ENCODE measurements around the gene HMG20A.

DNA sequence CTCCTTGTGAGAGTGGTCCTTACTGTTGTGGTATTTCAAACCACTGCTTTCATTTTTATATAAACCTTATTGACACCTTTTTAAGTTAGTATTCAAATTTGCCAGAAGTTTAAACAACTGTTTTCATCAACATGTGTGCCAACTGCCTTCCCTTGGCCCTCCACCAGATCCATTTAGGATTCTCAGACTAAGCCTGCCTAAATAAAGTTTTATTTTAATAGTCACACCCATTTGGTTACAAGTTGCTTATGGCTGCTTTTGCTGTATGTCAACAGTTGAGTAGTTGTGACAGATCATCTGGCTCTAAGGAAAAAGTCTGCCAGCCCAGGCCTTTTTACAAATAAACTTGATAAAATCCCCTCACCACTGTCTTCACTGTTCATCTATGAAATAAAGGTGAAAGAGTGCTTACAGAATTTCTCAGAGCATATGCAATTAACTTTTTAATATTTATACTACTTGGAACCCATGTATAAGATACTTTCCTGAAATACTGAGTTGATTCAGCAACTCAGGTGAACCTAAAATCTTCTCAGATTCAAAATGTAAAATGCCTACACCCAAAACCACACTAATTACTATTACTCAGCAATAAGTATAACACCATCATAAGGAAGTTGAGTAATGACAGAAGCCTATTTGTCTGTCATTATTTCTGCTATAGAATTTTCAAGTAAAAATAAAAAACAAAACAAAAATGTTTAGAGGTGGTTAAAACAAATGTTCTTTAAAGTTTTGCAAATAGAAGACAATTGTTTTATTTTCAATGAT lies 35.9 kb upstream of the HMG20A start:
- no peak for TF ChIP-seq REST (IDR thresholded peaks at IDR 0.05; ENCODE audit: unreplicated experiment)
- TF ChIP-seq, protein P1, sequence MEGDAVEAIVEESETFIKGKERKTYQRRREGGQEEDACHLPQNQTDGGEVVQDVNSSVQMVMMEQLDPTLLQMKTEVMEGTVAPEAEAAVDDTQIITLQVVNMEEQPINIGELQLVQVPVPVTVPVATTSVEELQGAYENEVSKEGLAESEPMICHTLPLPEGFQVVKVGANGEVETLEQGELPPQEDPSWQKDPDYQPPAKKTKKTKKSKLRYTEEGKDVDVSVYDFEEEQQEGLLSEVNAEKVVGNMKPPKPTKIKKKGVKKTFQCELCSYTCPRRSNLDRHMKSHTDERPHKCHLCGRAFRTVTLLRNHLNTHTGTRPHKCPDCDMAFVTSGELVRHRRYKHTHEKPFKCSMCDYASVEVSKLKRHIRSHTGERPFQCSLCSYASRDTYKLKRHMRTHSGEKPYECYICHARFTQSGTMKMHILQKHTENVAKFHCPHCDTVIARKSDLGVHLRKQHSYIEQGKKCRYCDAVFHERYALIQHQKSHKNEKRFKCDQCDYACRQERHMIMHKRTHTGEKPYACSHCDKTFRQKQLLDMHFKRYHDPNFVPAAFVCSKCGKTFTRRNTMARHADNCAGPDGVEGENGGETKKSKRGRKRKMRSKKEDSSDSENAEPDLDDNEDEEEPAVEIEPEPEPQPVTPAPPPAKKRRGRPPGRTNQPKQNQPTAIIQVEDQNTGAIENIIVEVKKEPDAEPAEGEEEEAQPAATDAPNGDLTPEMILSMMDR (conservative IDR thresholded peaks at IDR 0.05; ENCODE audit: low read depth in 2 of 2), result no peak
- TF ChIP-seq EZH2 (IDR thresholded peaks at IDR 0.05; ENCODE audit: low read depth, unreplicated experiment), result no peak
- TF ChIP-seq POLR2AphosphoS5 (IDR thresholded peaks at IDR 0.05; ENCODE audit: low read depth), result no peak

All from GM23338 (cell line).